ENCODE measurements around the gene SIVA1.
"Not testable (repeated sequence)": the region's sequence is repeated elsewhere in the genome, so short reads cannot be mapped to it uniquely, and the experiment has no call there.

Gene SIVA1

DNA sequence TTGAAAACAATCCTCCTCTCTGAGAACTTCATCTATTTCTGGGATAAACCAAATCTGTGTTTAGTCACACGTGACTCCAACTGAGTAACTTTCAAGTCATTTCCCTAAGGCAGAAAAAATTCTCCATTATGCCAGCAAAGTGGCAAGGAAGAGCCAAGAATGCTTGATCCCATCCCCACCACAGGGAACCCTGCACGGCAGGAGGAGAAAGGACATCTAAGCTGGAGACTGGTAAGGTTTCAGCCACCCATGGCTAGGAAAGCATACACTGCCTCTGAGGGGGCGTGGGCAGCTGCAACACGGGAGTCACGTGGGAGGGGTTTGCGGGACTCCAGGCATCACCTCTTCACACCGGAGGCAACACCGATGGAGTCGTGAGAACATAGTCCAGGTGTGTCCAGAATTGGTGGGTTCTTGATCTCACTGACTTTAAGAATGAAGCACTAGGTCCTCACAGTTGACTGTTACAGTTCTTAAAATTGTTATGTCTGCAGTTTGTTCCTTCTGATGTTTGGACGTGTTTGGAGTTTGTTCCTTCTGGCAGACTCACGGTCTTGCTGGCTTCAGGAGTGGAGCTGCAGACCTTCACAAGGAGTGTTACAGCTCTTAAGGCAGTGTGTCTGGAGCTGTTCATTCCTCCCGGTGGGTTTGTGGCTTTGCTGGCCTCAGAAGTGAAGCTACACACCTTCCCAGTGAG is 2.7 kb upstream of the SIVA1 start:
- no peak for DNase-seq (ENCODE audit: extremely low read depth in 1 of 2, low read depth in 1 of 2)

DNA sequence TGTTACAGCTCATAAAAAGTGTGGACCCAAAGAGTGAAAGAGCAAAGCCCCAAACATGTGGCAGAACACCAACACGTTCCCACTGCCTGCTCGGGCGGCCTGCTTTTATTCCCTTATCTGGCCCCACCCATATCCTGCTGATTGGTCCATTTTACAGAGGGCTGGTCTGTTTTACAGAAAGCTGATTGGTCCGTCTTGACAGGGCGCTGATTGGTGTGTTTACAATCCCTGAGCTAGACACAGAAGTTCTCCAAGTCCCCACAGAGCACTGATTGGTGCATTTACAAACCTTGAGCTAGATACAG is 2.2 kb upstream of the SIVA1 start:
- DNase-seq (ENCODE audit: extremely low read depth in 1 of 2, low read depth in 1 of 2), result not testable (repeated sequence)

- DNase-seq (ENCODE audit: extremely low read depth in 1 of 2, low read depth in 1 of 2), result no peak
These were observed 1.2 kb upstream of the SIVA1 start for GRCh38 chr14:104751539-104752422.

- no peak for DNase-seq (ENCODE audit: extremely low read depth in 1 of 2, low read depth in 1 of 2)
These were observed 568 bp upstream of the SIVA1 start for GRCh38 chr14:104752423-104752734.

- no peak for DNase-seq (ENCODE audit: extremely low read depth in 1 of 2, low read depth in 1 of 2)
These were observed 723 bp downstream of the SIVA1 start for GRCh38 chr14:104753528-104754212.

- no peak for DNase-seq (ENCODE audit: extremely low read depth in 1 of 2, low read depth in 1 of 2)
These were observed 1.4 kb downstream of the SIVA1 start for GRCh38 chr14:104754213-104754851.

- DNase-seq (ENCODE audit: extremely low read depth in 1 of 2, low read depth in 1 of 2), result no peak
These were observed 2.7 kb downstream of the SIVA1 start for GRCh38 chr14:104755621-104756020.

DNA sequence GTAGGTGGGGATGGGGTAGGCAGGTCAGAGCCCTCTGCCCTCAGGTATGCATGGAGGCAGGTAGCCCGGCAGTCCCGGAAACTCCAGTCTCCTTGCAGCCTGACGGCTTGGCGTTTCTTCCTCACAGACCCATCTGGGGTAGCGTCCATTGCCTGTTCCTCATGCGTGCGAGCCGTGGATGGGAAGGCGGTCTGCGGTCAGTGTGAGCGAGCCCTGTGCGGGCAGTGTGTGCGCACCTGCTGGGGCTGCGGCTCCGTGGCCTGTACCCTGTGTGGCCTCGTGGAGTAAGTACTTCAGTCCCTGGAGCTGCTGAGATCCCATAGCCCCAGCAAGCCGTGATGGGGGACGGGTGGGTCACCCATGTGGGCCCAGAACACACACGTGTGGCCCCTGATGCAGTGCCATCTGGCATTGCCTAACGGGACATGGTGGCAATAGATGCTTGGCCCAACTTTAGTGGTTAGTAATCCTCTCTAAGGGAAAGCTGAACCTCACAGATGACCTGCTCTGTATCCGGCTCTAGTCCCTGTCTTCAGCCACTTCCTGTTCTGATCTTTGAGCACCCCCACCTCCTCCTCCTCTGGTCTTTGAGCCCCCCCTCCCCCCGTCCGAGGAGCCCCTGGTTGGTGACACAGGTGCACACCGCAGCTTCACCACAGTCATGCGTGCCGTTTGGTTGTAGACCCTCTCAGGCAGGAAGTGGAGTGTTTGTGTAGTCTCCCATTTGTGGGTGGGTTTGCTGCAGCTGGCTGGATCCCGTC is 3.7 kb downstream of the SIVA1 start:
- no peak for DNase-seq (ENCODE audit: extremely low read depth in 1 of 2, low read depth in 1 of 2)

DNA sequence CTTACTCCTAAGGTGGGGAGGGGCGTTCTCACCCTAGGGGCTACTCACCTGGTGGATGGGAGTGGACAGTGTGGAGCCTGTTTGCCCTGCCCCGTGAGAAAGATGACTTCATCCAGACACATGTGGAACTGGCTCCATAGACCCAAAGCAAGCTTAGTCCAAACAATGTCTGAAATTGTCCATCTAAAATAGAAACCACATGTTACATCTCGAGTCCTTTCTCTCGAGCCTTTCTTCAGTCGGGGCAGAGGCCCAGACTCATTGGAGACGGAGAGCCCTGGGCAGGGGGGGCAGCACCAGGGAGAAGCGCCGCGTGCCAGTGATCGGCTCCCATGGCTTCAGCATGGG is 4.3 kb downstream of the SIVA1 start:
- no peak for DNase-seq (ENCODE audit: extremely low read depth in 1 of 2, low read depth in 1 of 2)

- no peak for DNase-seq (ENCODE audit: extremely low read depth in 1 of 2, low read depth in 1 of 2)
These were observed 4.9 kb downstream of the SIVA1 start for GRCh38 chr14:104757681-104758392.

- DNase-seq (ENCODE audit: extremely low read depth in 1 of 2, low read depth in 1 of 2), result no peak
These were observed 6.3 kb downstream of the SIVA1 start for GRCh38 chr14:104758981-104759969.

- DNase-seq (ENCODE audit: extremely low read depth in 1 of 2, low read depth in 1 of 2), result no peak
These were observed 12.6 kb downstream of the SIVA1 start for GRCh38 chr14:104765517-104765916.

DNA sequence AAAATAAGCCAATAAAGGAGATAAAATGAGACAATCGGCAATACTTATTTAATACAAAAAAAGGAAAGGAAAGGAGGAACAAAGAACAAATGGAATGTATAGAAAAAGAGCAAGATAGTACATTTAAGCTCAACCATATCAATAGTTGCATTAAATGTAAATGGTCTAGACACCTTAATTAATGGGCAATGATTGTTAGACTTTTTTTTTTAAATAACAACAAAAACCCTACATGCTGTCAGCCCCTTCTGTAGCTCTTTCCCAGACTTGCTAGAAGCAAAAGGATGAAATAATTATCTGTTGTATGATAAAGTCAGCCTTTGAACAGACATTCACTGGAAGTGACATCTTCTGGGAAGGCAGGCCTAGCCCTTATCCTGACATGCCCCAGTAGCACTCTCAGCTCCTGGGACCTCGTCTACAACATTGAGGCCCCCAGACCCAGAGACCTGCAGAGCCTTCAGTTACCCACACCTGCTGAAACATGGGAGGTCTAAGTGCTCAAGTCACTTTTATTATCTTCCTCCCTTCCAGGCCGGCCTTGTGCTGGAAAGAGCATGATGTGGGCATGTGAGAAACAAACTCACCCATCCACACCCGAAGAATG is 13.4 kb downstream of the SIVA1 start:
- DNase-seq (ENCODE audit: extremely low read depth in 1 of 2, low read depth in 1 of 2), result no peak

DNA sequence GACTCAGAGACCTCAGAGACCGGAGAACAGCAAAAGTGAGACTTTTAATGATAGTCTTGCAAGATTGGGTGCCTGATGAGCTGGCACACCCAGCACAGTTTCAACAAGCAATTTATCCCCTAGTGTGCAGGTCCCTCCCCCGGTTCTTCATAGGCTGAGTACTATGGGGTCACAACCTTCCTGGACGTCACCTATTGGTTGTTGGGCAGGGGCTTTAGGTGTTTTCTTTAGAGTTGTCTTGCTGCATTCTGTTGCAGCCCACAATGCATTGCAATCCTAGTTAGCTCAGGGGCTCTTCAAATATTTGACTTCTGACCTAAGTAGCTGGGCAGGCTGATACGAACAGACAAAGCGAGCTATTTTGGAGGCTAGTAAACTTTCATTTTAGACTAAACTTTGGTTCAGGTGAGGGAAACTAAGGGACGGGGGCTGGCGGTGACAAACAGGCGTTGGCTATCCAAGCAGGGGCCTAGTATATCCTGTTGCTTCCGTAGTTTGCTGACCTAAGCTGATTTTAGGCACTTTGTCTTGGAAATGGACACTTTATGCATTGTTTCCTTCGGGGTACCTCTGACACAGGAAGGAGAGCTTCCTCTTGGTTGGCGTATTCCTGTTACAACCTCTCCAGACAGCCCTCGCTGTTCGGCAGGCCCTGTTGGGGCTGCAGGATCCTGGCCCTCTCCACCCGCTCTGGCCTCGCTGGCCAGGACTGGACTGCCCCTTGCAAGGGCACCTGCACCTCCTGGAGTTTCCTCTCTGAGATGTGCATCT is 14.1 kb downstream of the SIVA1 start:
- no peak for DNase-seq (ENCODE audit: extremely low read depth in 1 of 2, low read depth in 1 of 2)

- no peak for DNase-seq (ENCODE audit: extremely low read depth in 1 of 2, low read depth in 1 of 2)
These were observed 14.6 kb downstream of the SIVA1 start for GRCh38 chr14:104767634-104767918.

GRCh38 chr14:104768437-104769323 is 15.7 kb downstream of the SIVA1 start:
- peak; percentile 73 to 75 for DNase-seq (ENCODE audit: extremely low read depth in 1 of 2, low read depth in 1 of 2)
